ENCODE data around the gene TMC3. TPM values are rescaled to one million over a fixed set of nuclear protein-coding genes. Genes with fewer than 3 reads are reported as not detected.

TMC3 gene
- total and polyA plus RNA-seq, 8 donors, result under 0.01 to 0.92 (median 0.03) TPM; not detected in 5

GRCh38 chr15:81394603-81395002, 20.6 kb upstream of the TMC3 start:
- DNase-seq, result no peak
- no peak overlapping the region for H3K27ac ChIP-seq

GRCh38 chr15:81391657-81392056, 17.6 kb upstream of the TMC3 start:
- intact Hi-C loops (cut with DNase I; ENCODE audit: low total_unique reads), result loop anchor here (10.0 kb wide), 1 partner anchor 277 kb away; no protein-coding TSS in a partner anchor

More at GRCh38 chr15:81394603-81395002, 20.6 kb upstream of the TMC3 start:
- Histone ChIP-seq H3K9me3 (no peaks in the 10 kb centered on the region), H3K4me1 (peaks cover 0 to 9% (median 0%) of the 10 kb centered on the region in 4 donors), H3K36me3 (no peaks in the 10 kb centered on the region), H3K4me3 (no peak overlapping the region), H3K27me3 (no peaks in the 10 kb centered on the region)
- no peak for TF ChIP-seq POLR2A (IDR thresholded peaks at IDR 0.05)
- TF ChIP-seq POLR2AphosphoS5 (IDR thresholded peaks at IDR 0.05), result peak in 1 of 3 donors; percentile 13
- intact Hi-C loops (cut with DNase I; ENCODE audit: low total_unique reads), result loop anchor here (10.0 kb wide), 1 partner anchor 280 kb away; no protein-coding TSS in a partner anchor

GRCh38 chr15:81388436-81388770, 14.4 kb upstream of the TMC3 start:
- TF ChIP-seq EP300 (IDR thresholded peaks at IDR 0.05) (no peak), CTCF (IDR thresholded peaks at IDR 0.05) (no peak), POLR2AphosphoS5 (IDR thresholded peaks at IDR 0.05) (no peak), POLR2A (IDR thresholded peaks at IDR 0.05) (no peak)
- Histone ChIP-seq H3K27ac (no peak overlapping the region), H3K27me3 (no peaks in the 10 kb centered on the region), H3K9me3 (no peaks in the 10 kb centered on the region), H3K4me3 (no peak overlapping the region), H3K36me3 (no peaks in the 10 kb centered on the region), H3K4me1 (peaks cover 0 to 22% (median 13%) of the 10 kb centered on the region in 4 donors)
- no peak for DNase-seq
- intact Hi-C loops (cut with DNase I; ENCODE audit: low total_unique reads), result no loop called here
- WGBS, 5 donors, result 37 to 67% (median 60%) methylated on average over 1 of the region's 1 CpG

More at GRCh38 chr15:81391657-81392056, 17.6 kb upstream of the TMC3 start:
- H3K36me3 ChIP-seq, result no peaks in the 10 kb centered on the region
- no peak for TF ChIP-seq POLR2A (IDR thresholded peaks at IDR 0.05)
- peaks cover 0 to 4% (median 1%) of the 10 kb centered on the region in 4 donors for H3K4me1 ChIP-seq
- WGBS, 5 donors, result 98 to 100% (median 100%) methylated on average over 2 of the region's 2 CpGs
- no peaks in the 10 kb centered on the region for H3K27me3 ChIP-seq
- DNase-seq, result no peak
- no peaks in the 10 kb centered on the region for H3K9me3 ChIP-seq
- H3K27ac ChIP-seq, result no peak overlapping the region
- H3K4me3 ChIP-seq, result no peak overlapping the region

- 74 to 82% (median 81%) methylated on average over 12 of the region's 12 CpGs for WGBS, 5 donors
- Histone ChIP-seq H3K9me3 (no peaks in the 10 kb centered on the region), H3K4me3 (no peak overlapping the region), H3K4me1 (peaks cover 0 to 22% (median 13%) of the 10 kb centered on the region in 4 donors), H3K27ac (peak overlapping the region in 1 of 5 donors; percentile 12), H3K36me3 (no peaks in the 10 kb centered on the region), H3K27me3 (no peaks in the 10 kb centered on the region)
- intact Hi-C loops (cut with DNase I; ENCODE audit: low total_unique reads), result no loop called here
- no peak for DNase-seq
- TF ChIP-seq EP300 (IDR thresholded peaks at IDR 0.05) (no peak), POLR2A (IDR thresholded peaks at IDR 0.05) (no peak), POLR2AphosphoS5 (IDR thresholded peaks at IDR 0.05) (no peak), CTCF (IDR thresholded peaks at IDR 0.05) (no peak)
Measured at GRCh38 chr15:81387621-81388435, 13.8 kb upstream of the TMC3 start.

GRCh38 chr15:81386947-81387346, 12.9 kb upstream of the TMC3 start:
- no peaks in the 10 kb centered on the region for H3K27me3 ChIP-seq
- intact Hi-C loops (cut with DNase I; ENCODE audit: low total_unique reads), result no loop called here
- TF ChIP-seq EP300 (IDR thresholded peaks at IDR 0.05) (no peak), CTCF (IDR thresholded peaks at IDR 0.05) (no peak), POLR2AphosphoS5 (IDR thresholded peaks at IDR 0.05) (no peak), POLR2A (IDR thresholded peaks at IDR 0.05) (no peak)
- peaks cover 0 to 22% (median 13%) of the 10 kb centered on the region in 4 donors for H3K4me1 ChIP-seq
- no peak overlapping the region for H3K4me3 ChIP-seq
- whole genome bisulfite sequencing, 5 donors, result 20 to 33% (median 25%) methylated on average over 2 of the region's 2 CpGs
- H3K27ac ChIP-seq, result no peak overlapping the region
- H3K36me3 ChIP-seq, result no peaks in the 10 kb centered on the region
- DNase-seq, result no peak
- no peaks in the 10 kb centered on the region for H3K9me3 ChIP-seq

All from stomach (tissue), 9 donors.